SU-DHL-6 (cell line): ENCODE measurements around the gene CKMT2.

Experiments
- CTCF ChIP-seq: fragments of 200-600 bp; sonication (generic); IDR thresholded peaks from one replicate; pipeline ENCODE4 v1.5.1; 2017; ENCODE audit warnings: antibody characterized with exemption, mild to moderate bottlenecking, low read length, moderate library complexity; ENCODE audit not compliant: insufficient read depth, poor library complexity, severe bottlenecking
- EZH2phosphoT487 ChIP-seq: fragments of 200-600 bp; sonication (generic), shearing (Covaris generic); conservative IDR thresholded peaks from 2 replicates; pipeline ENCODE4 v1.6.1; 2018; ENCODE audit warnings: mild to moderate bottlenecking, antibody characterized with exemption, low read length, moderate library complexity, mixed read lengths

DNA sequence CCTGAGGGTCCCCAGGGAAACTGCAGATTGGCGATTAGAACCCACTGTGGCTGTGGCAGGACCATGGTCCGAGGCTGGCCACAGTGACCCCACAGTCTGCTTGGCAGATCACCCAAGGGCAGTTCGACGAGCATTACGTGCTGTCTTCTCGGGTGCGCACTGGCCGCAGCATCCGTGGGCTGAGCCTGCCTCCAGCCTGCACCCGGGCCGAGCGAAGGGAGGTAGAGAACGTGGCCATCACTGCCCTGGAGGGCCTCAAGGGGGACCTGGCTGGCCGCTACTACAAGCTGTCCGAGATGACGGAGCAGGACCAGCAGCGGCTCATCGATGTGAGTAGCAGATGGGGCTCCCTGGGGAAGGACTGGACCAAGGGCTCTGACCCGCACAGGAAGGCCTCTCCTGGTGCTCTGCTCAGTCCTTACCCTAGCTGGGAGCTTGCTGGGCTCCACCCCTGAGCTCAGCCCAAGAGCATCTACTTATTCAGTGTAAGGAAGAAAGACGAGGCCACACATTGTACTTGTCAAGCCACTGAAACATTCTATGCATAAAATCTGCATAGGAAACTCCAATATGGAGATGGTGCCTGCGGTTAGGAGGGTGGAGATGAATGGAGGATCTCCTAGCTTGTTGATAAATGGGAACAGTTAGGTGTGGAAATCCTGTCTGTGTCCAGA lies 21.9 kb downstream of the CKMT2 start:
- TF ChIP-seq CTCF: no peak
- no peak for TF ChIP-seq EZH2phosphoT487
